NOMO-1 treated with DMSO at 0.1 percent for 48 hours (cell line): ENCODE data around the gene MC2R.

ENCODE experiments used
- DNase-seq: peaks from one replicate; lab custom pipeline; 2025; ENCODE audit not compliant: unreplicated experiment; lab: John Stamatoyannopoulos, UW

Gene MC2R

GRCh38 chr18:13915391-13915790, at the start of gene MC2R:
MC2R (minus strand) TSS chr18:13915536; CDS start chr18:13885518, 30,018 bp downstream.
- DNase-seq, result no peak

GRCh38 chr18:13945811-13946210, 30.5 kb upstream of the MC2R start:
- DNase-seq, result no peak

DNA sequence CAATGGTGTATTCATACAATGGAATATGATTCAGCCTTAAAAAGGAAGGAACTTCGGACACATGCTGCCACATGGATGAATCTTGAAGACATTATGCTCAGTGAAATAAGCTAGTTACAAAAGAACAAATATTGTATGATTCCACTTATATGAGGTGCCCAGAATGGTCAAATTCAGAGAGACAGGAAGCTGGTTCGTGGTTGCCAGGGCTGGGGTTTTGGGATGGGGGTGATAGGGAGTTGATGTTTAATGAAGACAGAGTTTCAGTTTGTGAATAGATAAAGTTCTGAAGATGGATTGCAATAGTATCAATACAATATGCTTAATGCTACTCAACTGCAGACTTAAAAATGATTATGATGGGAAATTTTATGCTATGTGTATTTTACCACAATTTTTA, 28.0 kb upstream of the MC2R start:
- no peak for DNase-seq

DNA sequence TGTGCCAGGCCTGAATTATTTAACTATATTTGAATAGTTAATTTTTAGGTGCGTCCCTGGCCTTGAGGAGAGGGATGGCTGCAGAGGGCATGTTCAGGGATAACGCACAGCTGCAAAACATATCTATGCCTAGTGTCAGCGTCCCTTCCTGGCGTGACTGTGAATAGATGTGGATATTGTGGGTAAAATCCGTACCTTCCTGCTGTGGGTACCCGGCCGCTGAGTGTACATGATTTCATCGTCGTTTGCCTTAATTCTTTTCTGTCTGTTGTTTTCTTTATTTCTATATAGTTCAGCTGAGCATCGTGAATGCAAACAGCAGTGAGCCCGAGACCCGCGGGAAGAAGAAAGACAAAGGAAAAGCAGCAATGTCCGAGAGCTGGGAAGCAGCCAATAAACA, 25.0 kb upstream of the MC2R start:
- no peak for DNase-seq

GRCh38 chr18:13934676-13935075, 19.3 kb upstream of the MC2R start:
- no peak for DNase-seq

- DNase-seq, result no peak
Measured at GRCh38 chr18:13934058-13934457, 18.7 kb upstream of the MC2R start.

DNA sequence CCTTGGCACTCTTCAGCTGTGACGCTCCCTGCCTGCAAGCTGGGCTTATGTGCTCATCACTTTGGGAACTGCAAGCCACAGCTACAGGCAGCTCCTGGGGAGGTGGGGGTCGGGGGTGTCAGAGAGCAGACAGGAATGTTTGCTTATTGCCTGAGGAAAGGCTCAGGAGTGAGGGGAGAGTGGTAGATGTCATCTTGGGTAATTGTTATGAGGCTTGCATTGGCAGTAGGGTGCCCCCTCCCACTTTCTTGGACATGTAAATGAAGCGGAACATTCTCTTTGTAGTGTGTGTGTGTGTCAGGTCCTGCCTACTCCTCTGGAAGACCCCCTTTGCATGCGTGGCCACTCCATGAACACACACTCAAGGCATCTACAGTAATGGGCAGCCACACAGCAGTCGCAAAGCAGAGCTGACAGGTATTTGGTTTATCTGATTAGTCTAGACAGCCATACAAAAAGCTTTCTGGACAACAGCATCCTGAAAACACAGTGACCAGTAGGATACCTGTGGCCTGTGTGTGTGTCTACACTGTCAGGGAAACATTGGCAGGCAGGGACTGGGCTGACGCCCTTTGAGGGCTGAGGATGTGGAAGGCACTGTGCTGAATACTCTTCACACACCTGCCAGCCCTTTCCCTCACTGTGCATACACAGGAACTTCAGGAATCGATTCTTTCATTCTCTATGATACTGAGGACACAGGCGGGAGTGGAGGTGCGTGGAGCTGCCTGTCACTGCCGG, 17.1 kb upstream of the MC2R start:
- no peak for DNase-seq

DNA sequence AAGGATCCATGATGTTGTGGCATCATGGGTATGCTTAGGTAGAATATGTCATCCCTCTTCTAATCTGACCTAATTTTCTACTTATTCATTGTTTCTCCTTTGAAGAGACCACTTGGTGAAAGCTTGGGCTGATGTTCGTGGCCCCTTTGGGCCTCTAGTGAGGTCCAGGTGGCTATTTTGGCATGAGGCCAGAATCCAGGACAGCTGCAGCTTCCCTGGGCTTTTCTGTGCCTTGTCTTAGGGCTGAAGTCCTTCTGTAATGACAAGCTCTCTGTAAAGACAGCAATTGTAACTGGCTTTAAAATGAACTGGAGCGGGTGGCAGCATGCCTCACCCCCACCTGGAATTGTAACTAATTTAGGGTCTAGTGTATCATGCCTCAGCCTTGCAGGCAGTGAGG, 15.6 kb upstream of the MC2R start:
- DNase-seq, result no peak

DNA sequence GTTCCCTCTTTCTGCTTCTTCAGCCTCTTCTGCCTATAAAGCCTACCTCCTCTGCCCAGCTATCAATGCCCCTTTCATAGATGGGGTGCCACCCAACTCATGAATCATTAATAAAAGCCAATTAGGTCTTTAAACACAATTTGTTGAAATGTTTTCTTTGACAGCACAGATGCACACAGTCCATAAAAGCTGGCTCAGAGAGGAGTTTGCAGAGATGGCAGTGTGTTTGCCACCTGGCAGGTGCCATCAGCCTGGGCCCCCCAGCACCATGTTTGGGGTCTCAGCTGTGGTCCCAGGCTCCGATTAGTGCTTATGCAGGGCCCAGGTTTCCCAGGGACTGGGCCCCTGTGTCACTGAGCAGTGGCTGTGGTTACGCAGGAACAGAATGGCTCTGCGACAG, 7.9 kb upstream of the MC2R start:
- no peak for DNase-seq

GRCh38 chr18:13918898-13919297, 3.6 kb upstream of the MC2R start:
- DNase-seq, result no peak

DNA sequence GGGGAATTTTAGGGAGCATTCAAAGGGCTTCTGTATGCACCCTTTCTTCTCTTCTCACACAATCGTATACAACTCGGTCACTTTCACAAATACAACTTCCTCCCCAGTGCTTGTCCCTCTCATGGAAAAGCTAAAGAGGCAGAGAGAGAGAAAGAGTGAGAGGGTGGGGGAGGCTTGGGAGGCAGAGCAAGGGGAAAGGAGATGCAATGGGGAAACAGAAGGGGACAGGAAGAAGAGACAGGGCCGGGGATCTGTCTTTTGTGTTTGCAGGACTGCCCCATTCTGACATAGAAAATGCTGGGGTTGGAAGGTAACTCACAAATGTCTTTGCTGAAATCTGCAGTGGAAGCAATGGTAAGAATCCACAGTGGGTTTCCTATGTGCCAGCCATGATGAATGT, 2.1 kb upstream of the MC2R start:
- DNase-seq, result no peak

DNA sequence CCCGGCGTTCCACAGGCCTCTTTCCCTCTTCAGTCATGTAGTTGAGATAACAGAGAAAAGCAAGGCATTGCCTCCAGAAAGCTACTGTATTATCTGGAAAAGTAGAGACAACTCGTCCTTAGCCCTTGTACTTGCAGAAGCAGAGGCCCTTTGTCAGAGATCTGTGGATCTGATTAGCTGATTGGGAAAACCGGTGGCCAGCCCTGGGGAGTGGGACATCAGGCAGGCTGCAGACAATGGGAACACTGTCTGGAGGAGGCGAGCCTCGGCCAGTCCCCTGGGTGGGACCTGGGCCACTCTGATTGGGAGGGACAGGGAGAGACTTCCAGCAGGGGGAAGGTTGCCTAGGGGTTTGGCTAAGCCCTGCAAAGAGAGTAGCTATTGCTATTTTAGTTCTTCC, 1.2 kb upstream of the MC2R start:
- no peak for DNase-seq

DNA sequence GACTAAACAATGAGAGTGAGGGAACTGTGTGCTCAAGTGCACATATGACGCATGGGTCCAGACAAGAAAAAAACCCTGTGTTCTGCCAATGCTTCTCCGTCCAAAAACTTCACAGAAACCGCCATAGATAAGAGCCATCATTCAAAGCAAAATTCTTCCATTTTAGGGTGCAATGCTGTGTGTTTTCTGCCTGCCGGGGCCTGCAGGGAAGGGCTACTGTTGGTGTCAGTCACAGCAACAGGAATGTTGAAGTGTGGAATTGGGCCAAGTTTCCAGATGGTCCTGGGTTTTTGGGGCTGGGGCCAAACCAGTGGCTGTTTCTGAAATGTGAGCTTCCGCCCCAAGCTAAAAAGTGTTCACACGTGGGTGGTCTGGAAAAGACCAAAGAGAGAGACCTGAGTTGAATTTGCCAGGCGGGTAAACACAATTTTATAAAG, 677 bp upstream of the MC2R start:
- DNase-seq, result no peak

GRCh38 chr18:13914756-13915155, 580 bp downstream of the MC2R start:
- no peak for DNase-seq

DNA sequence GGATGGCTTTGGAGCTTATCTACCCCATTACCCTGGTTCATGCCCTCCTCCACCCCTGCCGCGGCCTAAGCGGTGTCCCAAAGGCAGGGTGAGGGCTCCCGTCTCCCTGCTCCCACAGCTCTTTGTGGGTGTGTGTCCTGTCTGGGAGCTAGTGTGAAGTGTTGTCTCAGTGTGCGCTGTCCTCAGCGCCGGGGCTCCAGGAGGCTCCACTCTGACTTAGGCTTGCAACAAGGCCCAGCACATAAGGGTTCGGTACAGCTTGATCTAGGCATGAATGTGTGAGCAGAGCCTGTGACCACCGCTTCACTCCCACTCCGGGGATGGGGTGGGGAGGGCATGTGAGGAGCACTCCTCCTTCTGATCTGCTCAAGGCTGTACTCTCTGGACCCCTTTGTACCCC, 1.2 kb downstream of the MC2R start:
- no peak for DNase-seq

GRCh38 chr18:13913205-13913604, 2.1 kb downstream of the MC2R start:
- DNase-seq, result no peak

DNA sequence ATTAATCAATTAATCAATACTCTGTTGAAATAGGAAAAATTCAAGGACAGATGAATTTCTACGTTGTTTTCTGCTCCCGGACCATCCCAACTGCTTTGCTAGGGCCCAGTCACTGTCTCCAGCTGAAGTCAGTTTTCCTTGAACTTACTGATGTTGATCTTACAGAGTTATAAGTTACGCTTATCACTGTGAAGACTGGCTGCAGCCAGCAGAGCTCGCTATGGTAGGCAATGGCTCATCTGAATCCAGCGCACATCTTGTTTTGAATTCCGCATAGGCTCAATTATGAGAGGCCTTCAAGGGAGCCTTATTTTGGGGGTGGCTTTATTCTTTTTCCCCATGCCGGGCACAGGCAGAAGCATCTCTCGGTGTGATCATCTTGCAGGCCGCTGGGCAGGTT, 2.7 kb downstream of the MC2R start:
- DNase-seq, result no peak

- no peak for DNase-seq
Measured at GRCh38 chr18:13910986-13911385, 4.3 kb downstream of the MC2R start.

DNA sequence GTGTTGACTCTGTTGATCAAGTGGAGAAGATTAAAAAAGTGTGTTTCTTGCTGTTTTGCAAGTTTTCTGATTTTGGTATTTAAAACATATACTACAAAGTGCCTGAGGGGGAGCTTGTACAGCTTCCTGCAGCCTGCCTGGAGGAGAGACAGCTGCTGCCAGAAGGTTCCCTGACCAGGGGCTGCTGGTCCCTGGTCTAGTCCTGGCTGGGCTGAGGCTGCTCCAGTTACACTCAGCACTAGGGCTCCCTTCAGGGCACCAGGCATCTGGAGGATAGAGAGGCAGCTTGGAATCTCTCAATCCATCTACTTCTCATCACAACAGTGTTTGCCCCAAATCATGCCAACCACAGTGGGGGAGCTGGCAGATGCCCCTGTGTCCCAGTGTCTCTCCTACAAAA, 4.8 kb downstream of the MC2R start:
- DNase-seq, result no peak

DNA sequence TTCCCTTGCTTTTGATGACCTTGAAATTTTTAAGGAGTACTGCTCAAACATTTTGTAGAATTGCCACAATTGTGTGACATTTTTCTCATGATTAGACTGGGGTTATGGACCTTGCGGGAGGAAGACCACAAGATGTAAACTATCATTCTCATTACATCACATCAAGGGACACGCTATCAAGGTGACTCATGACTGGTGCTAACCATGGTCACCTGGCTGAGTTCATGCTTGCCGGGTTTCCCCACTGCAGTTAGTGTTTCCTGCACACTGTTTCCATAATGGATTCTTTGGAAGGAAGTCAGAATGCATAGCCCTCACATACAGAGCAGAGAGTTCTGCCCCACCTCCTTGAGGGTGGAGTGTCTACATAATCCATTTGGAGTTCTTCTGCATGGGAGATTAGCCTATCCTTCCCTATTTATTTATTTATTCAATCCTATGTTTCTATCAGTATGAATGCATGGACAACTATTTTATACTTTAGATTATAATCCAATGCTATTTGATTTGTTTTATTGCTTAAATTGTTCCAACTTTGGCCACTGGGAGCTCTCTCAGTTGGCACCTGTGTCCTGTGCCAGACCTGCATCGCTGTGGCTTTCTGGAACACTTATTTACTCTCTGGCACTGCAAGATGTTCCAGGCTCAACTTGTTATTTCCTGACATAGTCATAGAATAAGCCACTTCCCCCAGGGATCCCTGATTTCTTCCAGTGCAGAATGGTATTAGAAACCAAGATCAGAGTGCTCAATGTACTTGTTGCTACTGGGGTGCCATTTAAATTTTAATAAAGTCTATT, 6.0 kb downstream of the MC2R start:
- DNase-seq, result no peak

DNA sequence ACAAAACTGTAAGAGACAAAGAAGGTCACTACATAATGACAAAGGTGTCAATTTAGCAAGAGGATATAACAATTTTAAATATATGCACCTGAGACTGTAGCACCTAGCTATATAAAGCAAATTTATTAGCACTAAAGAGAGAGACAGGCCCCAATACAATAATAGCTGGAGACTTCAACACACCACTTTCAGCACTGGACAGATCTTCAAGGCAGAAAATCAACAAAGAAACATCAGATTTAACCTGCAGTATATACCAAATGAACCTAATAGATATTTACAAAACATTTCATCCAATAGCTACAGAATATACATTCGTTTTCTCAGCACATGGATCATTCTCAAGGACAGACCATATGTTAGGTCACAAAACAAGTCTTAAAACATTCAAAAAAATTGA, 14.7 kb downstream of the MC2R start:
- no peak for DNase-seq

DNA sequence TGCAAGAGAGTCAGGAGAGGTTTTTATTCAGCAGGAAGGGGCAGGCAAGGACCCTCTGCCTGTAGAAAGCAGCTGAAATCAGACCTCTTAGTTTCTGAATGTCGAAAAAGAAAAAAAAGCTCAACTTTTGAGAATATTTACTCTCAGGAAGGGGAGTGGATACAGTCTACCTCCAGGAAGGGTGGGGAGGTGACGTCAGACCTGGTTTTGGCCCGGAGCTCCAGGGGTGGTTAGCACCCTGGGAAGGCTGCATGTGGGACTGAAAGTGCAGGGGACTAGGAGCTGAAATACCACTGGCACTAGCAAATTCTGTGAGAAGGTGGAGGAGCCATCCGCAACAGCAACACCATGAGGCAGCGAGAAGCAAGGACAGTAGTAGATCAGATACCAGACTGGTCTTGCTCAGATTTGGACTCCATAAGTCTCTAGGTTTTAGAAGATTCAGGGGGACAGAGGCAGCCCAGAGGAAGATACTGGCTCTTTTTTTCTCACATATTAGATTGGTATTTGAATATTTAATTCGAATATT, 19.8 kb downstream of the MC2R start:
- DNase-seq, result no peak
